GM12878 (cell line): ENCODE data around the gene PGGT1B. TPM values are rescaled to one million over a fixed set of nuclear protein-coding genes. Genes with fewer than 3 reads are reported as not detected.

Experiments
- ATAC-seq: fragments of 200-7000 bp; cut with Tn5 transposase; 3 replicates; pipeline ENCODE4 v1.9.1; 2020; ENCODE audit warnings: mild to moderate bottlenecking, moderate library complexity
- BruUV-seq: library from RNA; stranded (reverse); fragments of 400-500 nt; replicated peaks from 2 replicates; lab custom pipeline; 2021; lab: Mats Ljungman, UMichigan
- CTCF ChIA-PET: fragments of 300-600 bp; sonication (Branson Sonifier 250); formaldehyde crosslinking; extraction: SDS; loops from one replicate; lab custom pipeline; 2021; ENCODE audit warnings: inconsistent platforms; lab: Yijun Ruan, JAX
- POLR2A ChIA-PET: fragments of 350-600 bp; formaldehyde crosslinking; extraction: SDS; loops from one replicate; lab custom pipeline; 2021; ENCODE audit warnings: inconsistent platforms; lab: Charles Lee
- RAD21 ChIA-PET: fragments of 300-600 bp; sonication (Branson Sonifier 250); formaldehyde crosslinking; loops from one replicate; lab custom pipeline; 2023; ENCODE audit warnings: antibody characterized with exemption; ENCODE audit not compliant: unreplicated experiment; lab: Charles Lee
- SMC1A ChIA-PET: fragments of 300-600 bp; sonication (Branson Sonifier 250); formaldehyde crosslinking; loops from one replicate; lab custom pipeline; 2023; ENCODE audit not compliant: unreplicated experiment, uncharacterized antibody; lab: Charles Lee
- DNase-seq: peaks from one replicate; pipeline ENCODE4 v3.0.0-alpha.2; 2011; ENCODE audit warnings: low read depth, low spot score
- FAIRE-seq: peaks from 3 replicates; lab custom pipeline; 2011; peaks lifted over from hg19 to GRCh38; lab: Jason Lieb, UNC
- H2AFZ ChIP-seq: 2 replicates; pipeline ENCODE4 v1.6.0; 2011; ENCODE audit warnings: low read depth, low read length, control low read depth; ENCODE audit not compliant: control insufficient read depth
- H3K27ac ChIP-seq: 2 replicates; pipeline ENCODE4 v1.5.1; 2011; ENCODE audit warnings: control low read depth; ENCODE audit not compliant: control insufficient read depth, insufficient read depth
- H3K27me3 ChIP-seq, 2 experiments: replicated peaks in 1 of 2; 2 replicates each; pipeline versions ENCODE4 v1.6.0 to v1.6.1; 2011; ENCODE audit warnings: low read length in 1 of 2; ENCODE audit not compliant: control insufficient read depth in 2 of 2, insufficient read depth in 2 of 2
- H3K36me3 ChIP-seq, 2 experiments: 2 replicates each; pipeline ENCODE4 v1.5.1; 2011; ENCODE audit warnings: low read length in 1 of 2; ENCODE audit not compliant: control insufficient read depth in 2 of 2, insufficient read depth in 2 of 2
- H3K4me1 ChIP-seq: 2 replicates; pipeline ENCODE4 v1.6.1; 2011; ENCODE audit warnings: mild to moderate bottlenecking, low read length, moderate library complexity, mixed read lengths; ENCODE audit not compliant: control insufficient read depth, insufficient read depth
- H3K4me2 ChIP-seq: 2 replicates; pipeline ENCODE4 v1.6.0; 2011; ENCODE audit warnings: control low read depth; ENCODE audit not compliant: control insufficient read depth, insufficient read depth
- H3K4me3 ChIP-seq: fragments of 200-600 bp; sonication (generic); 2 replicates; pipeline ENCODE4 v1.5.1; 2016
- H3K79me2 ChIP-seq: 2 replicates; pipeline ENCODE4 v1.6.0; 2011; ENCODE audit warnings: low read length; ENCODE audit not compliant: control insufficient read depth, insufficient read depth
- H3K9ac ChIP-seq: 2 replicates; pipeline ENCODE4 v1.8.0; 2011; ENCODE audit warnings: low read length, control low read depth, mixed read lengths; ENCODE audit not compliant: control insufficient read depth, insufficient read depth
- H3K9me3 ChIP-seq: replicated peaks from 3 replicates; pipeline ENCODE4 v1.5.1; 2011; ENCODE audit warnings: mild to moderate bottlenecking, low read length; ENCODE audit not compliant: control insufficient read depth, insufficient read depth
- H4K20me1 ChIP-seq: 2 replicates; pipeline ENCODE4 v1.6.0; 2011; ENCODE audit not compliant: control insufficient read depth, insufficient read depth
- HDAC2 ChIP-seq: fragments of 200-600 bp; sonication (generic); IDR thresholded peaks from 2 replicates; pipeline ENCODE4 v1.6.1; 2017
- NR2C1 ChIP-seq: fragments of 450-650 bp; IDR thresholded peaks from 2 replicates; pipeline ENCODE4 v1.6.1; 2017; ENCODE audit warnings: antibody characterized with exemption, mild to moderate bottlenecking, moderate library complexity
- POLR2AphosphoS5 ChIP-seq: IDR thresholded peaks from 2 replicates; pipeline ENCODE4 v1.6.1; 2011; ENCODE audit warnings: mild to moderate bottlenecking, low read length, inconsistent platforms
- RFX5 ChIP-seq: IDR thresholded peaks from 2 replicates; pipeline ENCODE4 v1.6.1; 2011; ENCODE audit warnings: low read depth, low read length, improper control_type of control experiment
- SMAD5 ChIP-seq: IDR thresholded peaks from 2 replicates; pipeline ENCODE4 v1.6.1; 2016; ENCODE audit warnings: antibody characterized with exemption, low read depth
- SUZ12 ChIP-seq: fragments of 200-600 bp; sonication (generic); IDR thresholded peaks from one replicate; pipeline ENCODE4 v1.6.1; 2018; ENCODE audit warnings: antibody characterized with exemption, mild to moderate bottlenecking; ENCODE audit not compliant: unreplicated experiment
- WGBS: methylation state at CpG from one replicate; pipeline ENCODE4 v1.1.6; 2016; ENCODE audit warnings: low lambda C conversion rate; ENCODE audit not compliant: insufficient replicate concordance, insufficient coverage; ENCODE audit errors: missing lambda C conversion rate; 5-methylcytosine and 5-hydroxymethylcytosine counted together
- in situ Hi-C: fragments of 300-500 bp; cut with MboI; formaldehyde crosslinking; loops from 9 replicates; pipeline ENCODE4 v1.14.3; 2018; ENCODE audit warnings: mixed read lengths
- intact Hi-C: fragments of 100-400 bp; cut with micrococcal nuclease; formaldehyde crosslinking; loops from one replicate; pipeline ENCODE4 v1.14.2; 2022; ENCODE audit not compliant: unreplicated experiment
- polyA plus RNA-seq, 11 experiments: library from polyadenylated mRNA; depleted of rRNA in 4 of 11; unstranded in 6 of 11; stranded (reverse) in 5 of 11; fragments of >200 nt; fragmentation: Nextera tagmentation in 4 of 11; fragmentation: Illumina TruSeq in 1 of 11; extraction: Ambion mirVana in 4 of 11; extraction: Trizol in 1 of 11; gene quantifications; 1 replicate in 1 of 11; 2 replicates in 10 of 11; pipeline versions ENCODE4 v1.2.1 to v1.2.3, GENCODE V29; 2011 to 2016; ENCODE audit warnings: inconsistent platforms in 2 of 11, missing spikeins in 2 of 11, low read depth in 1 of 11
- total RNA-seq, 4 experiments: library from RNA; depleted of rRNA in 3 of 4; stranded (reverse); fragments of >200 nt in 3 of 4; fragmentation: Illumina TruSeq in 1 of 4; extraction: Trizol in 1 of 4; gene quantifications; 2 replicates each; pipeline versions ENCODE4 v1.2.1 to v1.2.3, GENCODE V29; 2013 to 2021
- TF ChIP-seq, protein P1 (sequence below): fragments of 450-650 bp; IDR thresholded peaks from 2 replicates; pipeline ENCODE4 v1.6.1; 2017; ENCODE audit warnings: low read depth, mild to moderate bottlenecking, moderate library complexity
- TF ChIP-seq, protein P2 (sequence below): IDR thresholded peaks from 2 replicates; pipeline ENCODE4 v1.6.1; 2011; ENCODE audit warnings: borderline replicate concordance, low read depth, mild to moderate bottlenecking, moderate library complexity, mixed read lengths, low read length; ENCODE audit not compliant: insufficient read depth; ENCODE audit errors: extremely low read length
- TF ChIP-seq, protein P3 (sequence below): fragments of 450-650 bp; formaldehyde crosslinking; IDR thresholded peaks from 2 replicates; pipeline ENCODE4 v1.5.0; 2022; ENCODE audit warnings: mild to moderate bottlenecking, missing genetic modification characterization

Gene PGGT1B
- total and polyA plus RNA-seq, 10 of the 15 experiments (the other 5 are each of a cell fraction or from before 2014, with no cell fraction given): 5.0 to 38.4 (median 13.9) TPM

DNA sequence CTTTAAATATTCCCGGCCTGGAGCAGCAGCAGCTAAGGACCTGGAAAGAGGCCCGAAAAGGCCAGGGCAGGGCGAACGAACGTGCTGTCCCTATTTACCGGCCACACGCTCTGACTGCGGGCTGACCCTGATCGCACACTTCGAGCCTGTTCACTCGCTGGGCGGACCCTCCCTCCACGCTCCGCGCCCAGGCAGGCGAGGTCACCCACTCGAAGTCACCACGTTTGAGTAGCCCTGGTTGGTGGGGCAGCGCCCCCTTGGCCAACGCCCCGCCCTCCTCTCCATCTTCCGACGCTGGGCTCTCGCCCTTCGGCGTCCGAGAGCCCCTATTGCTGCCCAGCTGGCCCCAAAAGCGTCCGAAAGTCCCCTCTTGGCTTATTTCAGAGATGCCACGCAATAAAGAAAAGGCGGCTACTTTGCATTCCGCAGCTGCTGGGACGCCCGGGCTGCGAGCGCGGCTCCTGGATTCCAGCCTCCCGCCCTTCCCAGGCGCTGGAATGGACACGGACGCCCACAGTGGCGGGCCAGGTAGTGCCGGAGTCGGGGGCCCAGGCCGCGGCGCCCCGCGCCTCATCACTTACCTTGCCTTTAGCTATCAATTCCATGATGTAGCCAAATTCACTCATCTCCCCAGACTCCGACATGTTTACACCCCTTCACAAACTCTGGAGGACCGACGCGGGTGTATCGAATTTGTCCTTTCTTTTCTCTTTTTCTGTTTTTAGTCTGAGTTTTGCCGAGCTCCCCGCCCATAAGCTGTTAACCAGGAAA, 83.1 kb downstream of the PGGT1B start:
- ATAC-seq (peak; percentile 56), DNase-seq (no peak), FAIRE-seq (no peak)
- no peaks in the 10 kb centered on the region for H3K79me2 ChIP-seq
- RAD21 ChIA-PET: no interaction called here
- 17% methylated on average over 55 of the region's 56 CpGs for WGBS
- peak overlapping the region; percentile 70 for H3K4me3 ChIP-seq
- H2AFZ ChIP-seq: peak overlapping the region; percentile 39; the same call in 1 of the 2 replicates
- in situ Hi-C loops (no loop called here), intact Hi-C loops (loop anchor here (10.0 kb wide), 1 partner anchor 815 kb away; the partner anchor contains the start of gene KCNN2)
- CTCF ChIA-PET: interaction anchor here (0.6 to 1.2 kb wide), 2 partner anchors 52 to 178 kb away, joined by 3 to 4 read pairs; no protein-coding TSS in a partner anchor
- BruUV-seq: no TSS peak
- peak overlapping the region; percentile 86 for H3K4me2 ChIP-seq
- no peaks in the 10 kb centered on the region; the same call in 1 of the 3 replicates for H3K9me3 ChIP-seq
- POLR2A ChIA-PET: no interaction called here
- H3K27ac ChIP-seq: no peak overlapping the region
- no peaks in the 10 kb centered on the region for H3K36me3 ChIP-seq
- SMC1A ChIA-PET: no interaction called here
- no peak overlapping the region for H3K9ac ChIP-seq
- TF ChIP-seq SUZ12: peak; percentile 76
- TF ChIP-seq, protein P1, sequence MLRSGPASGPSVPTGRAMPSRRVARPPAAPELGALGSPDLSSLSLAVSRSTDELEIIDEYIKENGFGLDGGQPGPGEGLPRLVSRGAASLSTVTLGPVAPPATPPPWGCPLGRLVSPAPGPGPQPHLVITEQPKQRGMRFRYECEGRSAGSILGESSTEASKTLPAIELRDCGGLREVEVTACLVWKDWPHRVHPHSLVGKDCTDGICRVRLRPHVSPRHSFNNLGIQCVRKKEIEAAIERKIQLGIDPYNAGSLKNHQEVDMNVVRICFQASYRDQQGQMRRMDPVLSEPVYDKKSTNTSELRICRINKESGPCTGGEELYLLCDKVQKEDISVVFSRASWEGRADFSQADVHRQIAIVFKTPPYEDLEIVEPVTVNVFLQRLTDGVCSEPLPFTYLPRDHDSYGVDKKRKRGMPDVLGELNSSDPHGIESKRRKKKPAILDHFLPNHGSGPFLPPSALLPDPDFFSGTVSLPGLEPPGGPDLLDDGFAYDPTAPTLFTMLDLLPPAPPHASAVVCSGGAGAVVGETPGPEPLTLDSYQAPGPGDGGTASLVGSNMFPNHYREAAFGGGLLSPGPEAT: no peak
- no peaks in the 10 kb centered on the region for H3K4me1 ChIP-seq
- H4K20me1 ChIP-seq: no peaks in the 10 kb centered on the region
- peaks cover 18 to 30% of the 10 kb centered on the region in 2 experiments for H3K27me3 ChIP-seq

DNA sequence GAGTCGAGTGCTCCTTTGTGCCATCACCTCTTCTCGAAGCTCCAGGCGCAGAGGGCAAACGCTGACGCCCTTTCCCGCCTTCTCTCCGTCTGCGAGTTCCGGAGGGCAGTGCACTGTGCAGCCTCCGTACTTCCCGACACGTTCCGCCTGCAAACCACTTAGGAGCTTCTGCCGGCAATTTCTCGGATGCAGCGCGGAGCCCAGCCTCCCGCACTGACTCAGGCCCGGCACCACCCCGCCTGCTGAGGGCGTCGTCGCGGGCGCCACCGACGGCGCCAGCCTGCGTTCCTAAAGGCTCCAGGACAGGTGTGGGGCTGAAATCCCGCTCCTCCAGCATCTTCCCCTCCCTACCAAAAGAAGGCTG, 83.7 kb downstream of the PGGT1B start:
- Histone ChIP-seq H4K20me1 (no peaks in the 10 kb centered on the region), H3K4me1 (no peaks in the 10 kb centered on the region), H3K4me3 (no peak overlapping the region), H3K9ac (no peak overlapping the region), H3K9me3 (no peaks in the 10 kb centered on the region; the same call in 1 of the 3 replicates), H3K27me3 (peaks cover 18 to 30% of the 10 kb centered on the region in 2 experiments), H3K79me2 (no peaks in the 10 kb centered on the region), H3K4me2 (peak overlapping the region; percentile 86), H3K36me3 (no peaks in the 10 kb centered on the region), H3K27ac (no peak overlapping the region), H2AFZ (no peak overlapping the region)
- RAD21 ChIA-PET: no interaction called here
- in situ Hi-C loops: no loop called here
- POLR2A ChIA-PET: no interaction called here
- FAIRE-seq (no peak), ATAC-seq (no peak; the same call in 2 of the 3 replicates), DNase-seq (no peak)
- SMC1A ChIA-PET: no interaction called here
- WGBS: 44% methylated on average over 30 of the region's 30 CpGs
- intact Hi-C loops: loop anchor here (10.0 kb wide), 1 partner anchor 814 kb away; the partner anchor contains the start of gene KCNN2
- BruUV-seq: no TSS peak
- CTCF ChIA-PET: interaction anchor here (0.6 kb wide), 1 partner anchor 178 kb away, joined by 3 read pairs; no protein-coding TSS in a partner anchor
- TF ChIP-seq, protein P2, sequence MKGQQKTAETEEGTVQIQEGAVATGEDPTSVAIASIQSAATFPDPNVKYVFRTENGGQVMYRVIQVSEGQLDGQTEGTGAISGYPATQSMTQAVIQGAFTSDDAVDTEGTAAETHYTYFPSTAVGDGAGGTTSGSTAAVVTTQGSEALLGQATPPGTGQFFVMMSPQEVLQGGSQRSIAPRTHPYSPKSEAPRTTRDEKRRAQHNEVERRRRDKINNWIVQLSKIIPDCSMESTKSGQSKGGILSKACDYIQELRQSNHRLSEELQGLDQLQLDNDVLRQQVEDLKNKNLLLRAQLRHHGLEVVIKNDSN: no peak
- TF ChIP-seq SMAD5: no peak
- TF ChIP-seq SUZ12: no peak
- TF ChIP-seq NR2C1: no peak
- TF ChIP-seq, protein P3, sequence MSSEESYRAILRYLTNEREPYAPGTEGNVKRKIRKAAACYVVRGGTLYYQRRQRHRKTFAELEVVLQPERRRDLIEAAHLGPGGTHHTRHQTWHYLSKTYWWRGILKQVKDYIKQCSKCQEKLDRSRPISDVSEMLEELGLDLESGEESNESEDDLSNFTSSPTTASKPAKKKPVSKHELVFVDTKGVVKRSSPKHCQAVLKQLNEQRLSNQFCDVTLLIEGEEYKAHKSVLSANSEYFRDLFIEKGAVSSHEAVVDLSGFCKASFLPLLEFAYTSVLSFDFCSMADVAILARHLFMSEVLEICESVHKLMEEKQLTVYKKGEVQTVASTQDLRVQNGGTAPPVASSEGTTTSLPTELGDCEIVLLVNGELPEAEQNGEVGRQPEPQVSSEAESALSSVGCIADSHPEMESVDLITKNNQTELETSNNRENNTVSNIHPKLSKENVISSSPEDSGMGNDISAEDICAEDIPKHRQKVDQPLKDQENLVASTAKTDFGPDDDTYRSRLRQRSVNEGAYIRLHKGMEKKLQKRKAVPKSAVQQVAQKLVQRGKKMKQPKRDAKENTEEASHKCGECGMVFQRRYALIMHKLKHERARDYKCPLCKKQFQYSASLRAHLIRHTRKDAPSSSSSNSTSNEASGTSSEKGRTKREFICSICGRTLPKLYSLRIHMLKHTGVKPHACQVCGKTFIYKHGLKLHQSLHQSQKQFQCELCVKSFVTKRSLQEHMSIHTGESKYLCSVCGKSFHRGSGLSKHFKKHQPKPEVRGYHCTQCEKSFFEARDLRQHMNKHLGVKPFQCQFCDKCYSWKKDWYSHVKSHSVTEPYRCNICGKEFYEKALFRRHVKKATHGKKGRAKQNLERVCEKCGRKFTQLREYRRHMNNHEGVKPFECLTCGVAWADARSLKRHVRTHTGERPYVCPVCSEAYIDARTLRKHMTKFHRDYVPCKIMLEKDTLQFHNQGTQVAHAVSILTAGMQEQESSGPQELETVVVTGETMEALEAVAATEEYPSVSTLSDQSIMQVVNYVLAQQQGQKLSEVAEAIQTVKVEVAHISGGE (CRISPR knock-in tag): no peak
- TF ChIP-seq POLR2AphosphoS5: no peak
- no peak for TF ChIP-seq HDAC2
- TF ChIP-seq RFX5: no peak
